ENCODE data around the gene LRIT2.

LRIT2 gene

DNA sequence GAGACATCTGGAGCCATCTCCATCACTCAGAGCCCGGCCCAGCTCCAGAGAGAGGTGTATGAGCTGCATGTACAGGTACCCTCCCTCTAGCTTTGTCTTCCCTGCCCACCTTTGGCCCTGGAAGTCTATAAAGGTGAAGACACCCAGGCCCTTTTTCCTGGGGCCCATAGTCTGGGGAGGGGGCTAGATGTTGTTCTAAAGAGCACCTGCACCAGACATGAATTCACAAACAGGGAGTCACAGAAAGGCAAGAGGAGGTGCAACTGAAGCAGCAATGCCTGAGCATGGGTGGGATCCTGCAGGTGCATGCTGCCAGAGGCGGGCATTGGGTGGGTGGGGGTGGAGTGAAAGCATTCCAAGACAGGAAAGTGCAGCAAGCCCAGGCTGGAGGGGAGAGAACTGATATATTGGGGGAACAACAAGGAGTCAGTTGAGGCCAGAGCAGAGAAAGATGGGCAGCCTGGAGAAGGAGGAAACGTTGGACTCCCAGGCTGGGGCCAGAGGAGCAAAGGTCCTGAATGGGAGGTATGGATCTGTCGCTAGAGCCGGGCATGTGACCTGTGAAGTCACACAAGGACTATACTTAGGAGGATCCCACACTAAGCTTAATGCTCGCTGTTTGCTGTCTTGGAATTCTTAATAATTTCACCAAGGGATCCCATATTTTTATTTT is 19.4 kb downstream of the LRIT2 start:
- DNase-seq (ENCODE audit: low read depth in 4 of 4, low spot score in 1 of 4) = no peak

DNA sequence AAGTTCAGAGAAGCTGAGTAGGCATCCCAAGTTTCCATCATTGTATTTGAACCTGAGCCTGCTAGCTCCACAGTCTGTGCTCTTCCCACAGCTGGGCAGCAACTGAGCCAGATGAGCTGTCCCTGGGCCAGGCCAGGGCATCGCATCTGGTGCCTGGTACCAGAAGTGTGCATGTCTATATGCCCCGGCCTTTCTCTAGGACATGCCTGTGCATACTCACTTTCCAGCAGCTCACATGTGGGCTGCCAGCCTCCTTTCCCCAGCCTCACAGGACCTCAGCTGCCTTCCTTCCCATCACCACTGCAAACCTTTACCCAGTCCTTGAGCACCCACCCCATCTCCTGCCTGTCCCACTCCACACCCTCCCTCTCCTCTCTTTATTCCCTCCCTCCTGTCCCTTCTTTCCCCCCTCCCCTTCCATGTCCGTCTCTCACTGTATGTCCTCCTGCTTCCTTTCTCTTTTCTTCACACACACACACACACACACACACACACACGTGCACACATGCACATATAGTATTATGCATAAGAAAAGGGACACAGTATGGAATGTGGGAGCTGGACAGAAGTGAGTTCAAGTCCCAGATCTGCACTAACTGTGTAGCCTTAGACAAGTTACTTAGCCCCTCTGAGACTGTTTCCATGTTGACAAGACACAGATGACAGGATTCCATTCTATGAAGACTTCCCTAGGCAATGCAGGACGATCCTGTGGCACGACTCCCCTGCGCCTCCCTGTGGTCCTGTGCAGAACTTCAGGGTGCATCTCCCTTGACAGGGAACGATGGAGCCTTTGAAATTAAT is 20.1 kb downstream of the LRIT2 start:
- DNase-seq (ENCODE audit: low read depth in 4 of 4, low spot score in 1 of 4) = peak; percentile 15 to 50 (median 43)

DNA sequence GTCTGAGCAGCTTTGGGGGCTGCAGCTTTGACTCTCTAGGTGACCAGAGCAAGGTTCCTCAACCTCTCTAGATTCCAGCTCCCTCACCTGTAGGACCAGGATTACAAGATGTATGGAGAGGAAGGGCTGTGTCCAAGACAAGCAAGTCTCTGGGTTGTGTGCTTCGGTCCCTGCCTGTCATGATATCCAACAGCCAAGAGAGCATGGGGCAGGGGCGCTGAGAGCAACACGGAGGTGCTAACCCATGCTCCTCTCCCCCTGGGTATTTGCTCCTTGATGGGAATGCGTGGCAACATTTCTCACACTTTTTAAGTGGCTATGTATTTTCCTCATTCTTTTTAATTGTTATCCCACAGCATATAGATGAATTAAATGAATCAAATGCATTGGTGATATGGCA is 20.7 kb downstream of the LRIT2 start:
- no peak for DNase-seq (ENCODE audit: low read depth in 4 of 4, low spot score in 1 of 4)

DNA sequence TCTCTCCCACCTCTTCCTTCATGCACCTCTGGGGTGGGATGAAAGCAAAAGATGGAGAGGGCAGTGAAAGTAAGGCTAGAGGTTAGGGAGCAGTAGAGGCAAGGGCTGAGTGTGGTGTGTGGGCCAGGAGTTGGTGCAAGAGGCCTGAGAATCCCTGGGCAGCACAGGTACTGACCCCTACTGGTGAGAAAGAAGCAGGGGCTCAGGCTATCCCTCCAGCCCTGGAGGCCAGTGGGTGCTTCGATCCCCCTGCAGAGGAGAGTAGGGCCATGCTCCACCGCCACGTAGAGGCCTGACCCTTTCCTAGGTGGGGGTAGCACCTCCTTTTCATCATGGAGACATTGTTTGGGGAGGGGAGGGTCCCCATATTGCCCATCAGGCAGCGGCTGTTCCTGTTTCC is 21.2 kb downstream of the LRIT2 start:
- DNase-seq (ENCODE audit: low read depth in 4 of 4, low spot score in 1 of 4) = no peak

DNA sequence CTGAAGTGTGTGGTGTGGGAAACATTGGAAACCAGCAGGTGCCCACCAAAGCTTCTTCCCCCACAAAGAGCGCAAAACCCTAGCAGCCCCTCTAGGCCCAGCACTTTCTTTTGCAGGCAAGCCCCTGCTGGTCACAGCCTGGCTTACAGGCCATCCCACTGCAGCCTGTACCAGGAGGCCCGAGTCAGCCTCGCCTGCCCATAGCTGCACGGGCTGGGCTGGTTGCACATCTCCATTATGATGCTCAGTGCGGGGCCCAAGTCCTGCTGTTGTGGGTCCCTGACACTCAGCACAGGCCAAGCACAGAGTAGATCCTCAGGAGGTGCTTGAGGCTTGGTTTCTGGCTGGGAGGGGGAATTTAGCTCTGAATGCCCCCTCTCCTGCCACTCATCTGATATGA is 23.0 kb downstream of the LRIT2 start:
- DNase-seq (ENCODE audit: low read depth in 4 of 4, low spot score in 1 of 4) = no peak

DNA sequence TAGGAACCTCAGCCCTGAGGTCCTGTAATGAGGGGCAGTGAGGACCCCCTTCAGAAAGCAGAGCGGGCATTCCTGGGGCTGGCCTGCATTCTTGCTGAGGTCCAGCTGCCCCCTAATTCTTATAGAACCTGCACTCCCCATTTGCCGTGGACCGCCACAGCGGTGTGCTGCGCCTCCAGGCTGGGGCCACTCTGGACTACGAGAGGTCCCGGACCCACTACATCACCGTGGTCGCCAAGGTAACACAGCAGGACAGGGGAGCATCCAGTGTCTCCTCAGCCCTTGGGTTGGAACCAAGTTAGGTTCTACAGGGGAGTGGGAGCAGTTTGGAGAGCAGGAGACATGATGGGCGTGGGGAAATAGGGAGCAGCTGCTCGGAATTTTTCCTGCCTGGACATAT is 23.7 kb downstream of the LRIT2 start:
- DNase-seq (ENCODE audit: low read depth in 4 of 4, low spot score in 1 of 4) = no peak

DNA sequence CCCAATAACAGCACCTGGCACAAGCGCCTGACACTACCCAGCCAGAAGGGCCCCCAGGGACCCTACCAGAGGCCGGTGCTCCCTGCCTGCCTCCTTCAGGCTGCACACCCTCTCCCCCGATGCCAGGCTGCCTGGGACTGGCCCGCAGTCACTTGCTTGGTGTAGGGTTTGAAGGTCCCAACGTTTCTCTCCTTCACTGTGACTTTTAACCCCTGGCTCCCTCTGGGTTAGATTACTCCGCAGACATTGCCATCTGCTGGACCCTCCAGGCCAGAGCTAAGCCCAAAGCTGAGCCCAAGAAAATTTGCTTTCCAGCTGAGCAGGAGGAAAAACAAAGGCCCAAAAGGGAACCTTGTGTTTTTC is 24.1 kb downstream of the LRIT2 start:
- DNase-seq (ENCODE audit: low read depth in 4 of 4, low spot score in 1 of 4) = no peak

DNA sequence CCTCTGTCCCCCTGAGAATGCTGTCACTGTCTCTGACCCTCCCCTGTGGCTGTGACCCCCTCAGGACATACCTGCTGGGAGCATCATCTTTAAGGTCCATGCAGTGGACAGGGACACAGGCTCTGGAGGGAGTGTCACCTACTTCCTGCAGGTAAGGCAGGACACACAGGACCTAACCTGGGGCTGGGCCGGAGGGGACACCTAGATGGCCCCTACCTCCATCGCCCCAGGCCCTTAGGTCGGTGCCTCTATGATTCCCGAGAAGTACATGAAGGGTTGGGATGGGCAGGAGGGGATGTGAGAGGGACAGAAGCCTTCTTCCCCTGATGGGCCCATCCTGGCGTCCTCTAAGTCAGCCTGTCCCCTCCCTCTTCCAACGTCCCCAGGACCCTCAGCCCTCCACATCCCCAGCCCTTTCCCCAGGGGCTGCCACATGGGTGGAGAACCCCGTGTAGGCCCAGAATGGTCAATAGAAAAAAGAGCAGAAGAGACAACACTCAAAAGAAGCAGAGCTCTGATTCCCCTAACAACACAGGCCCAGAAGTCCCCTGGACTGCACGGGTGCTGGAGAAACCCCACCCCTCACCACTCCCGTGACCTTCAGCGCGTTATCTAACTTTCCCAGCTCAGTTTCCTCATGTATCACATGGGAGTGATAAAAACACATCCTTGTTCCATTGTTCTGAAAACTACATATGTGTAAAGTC is 24.7 kb downstream of the LRIT2 start:
- DNase-seq (ENCODE audit: low read depth in 4 of 4, low spot score in 1 of 4) = no peak

DNA sequence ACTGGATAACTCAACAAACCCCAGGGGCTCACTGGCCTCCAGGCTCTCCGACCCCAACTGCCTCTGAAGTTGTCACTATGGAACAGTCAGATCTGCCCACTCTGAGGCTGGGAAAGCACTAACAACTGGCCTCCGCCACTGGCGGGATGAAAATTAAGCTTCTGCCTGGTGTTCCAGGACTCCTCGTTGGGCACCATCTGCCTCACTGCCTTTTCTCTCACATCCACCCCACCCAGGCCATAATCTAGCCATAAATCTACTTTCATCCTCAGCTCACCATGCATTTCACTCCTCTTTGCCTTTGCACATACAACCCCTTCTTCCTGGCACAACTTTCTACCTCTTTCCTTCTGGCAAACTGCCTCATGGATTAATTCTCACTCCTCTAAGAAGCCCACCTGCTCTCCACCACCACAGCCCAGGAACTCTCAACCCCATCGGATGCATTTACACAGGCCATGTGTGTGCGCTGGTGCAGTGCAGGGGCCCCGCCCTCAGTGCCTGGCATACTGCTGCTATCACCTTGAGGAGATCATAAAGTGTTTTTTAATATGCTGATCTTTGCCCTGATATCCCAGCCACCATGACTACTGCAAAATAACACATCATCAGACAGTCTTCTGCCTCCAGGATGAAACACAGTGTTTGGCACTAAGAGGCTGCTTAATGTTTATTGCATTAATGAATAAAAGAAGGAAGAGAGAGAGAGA is 27.0 kb downstream of the LRIT2 start:
- no peak for DNase-seq (ENCODE audit: low read depth in 4 of 4, low spot score in 1 of 4)

DNA sequence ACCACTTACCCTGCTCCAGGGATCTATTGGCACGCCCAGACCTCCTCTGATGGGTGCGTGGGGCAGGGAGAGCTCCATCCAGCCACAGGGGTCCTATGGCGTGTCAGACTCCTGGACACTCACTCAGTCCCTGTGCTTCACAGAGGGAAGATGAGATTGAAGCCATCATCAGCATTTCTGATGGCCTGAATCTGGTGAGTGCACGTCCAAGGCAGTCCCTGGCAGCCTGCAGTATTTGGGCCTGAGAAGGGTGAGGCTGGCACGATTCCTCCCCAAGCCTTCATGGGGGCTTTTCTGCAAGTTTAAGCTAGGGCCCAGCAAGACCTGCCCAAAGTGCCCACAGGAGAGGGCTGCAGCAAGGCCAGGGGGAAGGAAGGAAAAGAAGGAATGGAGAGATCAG is 27.7 kb downstream of the LRIT2 start:
- DNase-seq (ENCODE audit: low read depth in 4 of 4, low spot score in 1 of 4) = no peak

DNA sequence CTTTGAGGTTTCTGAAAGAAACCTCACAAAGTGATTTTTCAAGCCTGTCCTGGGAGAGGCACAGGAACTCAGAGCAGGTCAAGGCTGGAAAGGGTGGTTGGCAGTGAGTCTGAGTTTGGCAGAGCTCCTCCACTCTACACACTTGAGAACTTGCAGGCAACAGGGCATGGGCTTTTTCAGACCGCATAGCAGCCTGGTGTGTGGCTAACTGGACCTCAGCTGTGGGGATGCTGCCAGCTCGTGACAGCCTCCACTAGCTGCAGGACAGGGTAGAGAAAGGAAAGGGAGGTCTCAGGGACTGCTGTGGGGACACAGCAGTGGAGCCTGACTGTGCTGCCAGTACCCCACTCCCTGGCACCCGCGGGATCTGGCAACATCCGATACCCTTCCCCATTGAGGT is 28.4 kb downstream of the LRIT2 start:
- no peak for DNase-seq (ENCODE audit: low read depth in 4 of 4, low spot score in 1 of 4)

DNA sequence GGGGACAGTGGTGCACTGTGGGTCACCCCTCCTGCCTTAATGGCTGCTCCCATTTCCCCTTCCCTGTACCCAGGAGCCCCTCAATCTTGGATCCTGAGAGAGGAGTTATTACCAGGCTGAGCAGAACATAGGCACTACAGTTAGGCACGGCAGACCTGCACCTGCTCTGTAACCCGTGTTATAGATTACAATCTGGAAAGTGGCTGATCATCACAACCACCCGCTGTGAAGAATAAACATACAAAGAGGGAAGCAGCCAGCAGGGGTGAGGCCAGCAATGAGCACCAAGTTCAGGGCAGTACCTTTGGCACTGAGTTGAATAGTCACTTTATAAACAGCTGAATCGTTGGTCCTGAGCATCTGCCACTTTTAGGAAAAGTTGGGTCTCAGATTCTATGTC is 29.3 kb downstream of the LRIT2 start:
- DNase-seq (ENCODE audit: low read depth in 4 of 4, low spot score in 1 of 4) = no peak

DNA sequence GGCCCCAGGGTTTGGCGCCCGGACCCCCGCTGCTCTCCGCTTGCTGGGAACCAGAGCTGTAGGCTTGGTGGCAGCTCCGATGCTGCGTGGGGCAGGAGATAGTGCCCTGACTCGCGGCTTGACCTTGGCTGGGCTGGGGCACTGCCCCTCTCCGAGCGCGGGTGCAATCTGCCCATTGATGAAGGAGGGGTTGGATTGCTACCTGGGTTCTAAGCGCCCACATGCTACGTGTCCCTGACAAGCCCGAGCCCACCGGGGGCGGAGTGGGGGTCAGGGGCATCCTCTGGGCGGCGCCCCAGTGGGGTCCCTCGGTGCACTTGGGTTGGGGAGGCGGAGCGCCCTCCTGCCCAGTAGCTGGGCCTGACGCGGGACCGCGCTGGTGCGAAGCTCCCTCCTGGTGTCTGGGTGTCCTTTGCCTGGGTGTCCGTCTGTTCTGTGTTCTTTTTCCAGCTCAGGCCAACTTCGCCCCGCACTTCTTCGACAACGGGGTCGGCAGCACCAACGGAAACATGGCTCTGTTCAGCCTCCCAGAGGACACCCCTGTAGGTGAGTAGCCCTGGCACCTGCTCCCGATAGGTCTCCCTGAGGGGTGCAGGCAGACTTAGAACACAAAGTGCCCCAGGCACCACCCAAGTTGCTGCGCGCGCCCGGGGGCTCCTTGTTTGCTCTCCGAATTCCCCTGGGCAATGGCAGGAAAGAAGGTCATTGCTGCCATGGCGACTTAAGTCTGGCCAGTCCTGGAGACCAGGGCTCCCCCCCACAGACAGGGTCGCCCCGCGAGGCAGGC is 30.1 kb downstream of the LRIT2 start:
- no peak for DNase-seq (ENCODE audit: low read depth in 4 of 4, low spot score in 1 of 4)

DNA sequence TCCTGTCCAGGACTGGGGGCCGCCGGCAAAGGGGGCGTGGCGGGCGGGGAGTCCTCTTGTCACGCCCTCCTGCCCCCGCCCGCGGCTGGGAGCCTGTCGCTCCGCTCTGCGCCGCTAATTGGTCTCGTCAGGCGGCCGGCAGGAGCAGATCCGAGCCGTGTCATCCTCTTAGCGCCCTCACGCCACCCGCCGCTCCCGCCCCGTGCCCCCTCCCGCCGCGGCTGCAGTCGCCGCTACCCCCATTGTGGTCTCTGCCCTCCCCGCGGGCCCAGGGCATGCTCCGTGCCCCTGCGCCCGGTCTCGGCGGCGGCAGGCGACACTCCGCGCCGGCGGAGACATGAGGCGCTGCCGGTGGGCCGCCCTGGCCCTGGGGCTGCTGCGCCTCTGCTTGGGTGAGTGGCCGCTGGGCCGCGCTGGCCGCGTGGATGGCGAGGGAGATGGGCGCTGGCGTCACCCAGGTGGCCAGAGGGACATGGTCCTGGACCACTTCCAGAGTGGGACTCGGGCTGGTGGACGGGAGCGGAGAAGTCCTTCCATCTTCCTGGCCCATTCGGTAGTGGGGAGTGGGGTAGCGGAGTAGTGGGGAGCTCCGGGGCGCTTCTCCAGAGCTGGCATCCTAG is 30.8 kb downstream of the LRIT2 start, which contains the start of gene CDHR1:
CDHR1 (plus strand) TSS at position 114 of the 620 bp plus-strand sequence; CDS start at position 338, 224 bp downstream.
- DNase-seq (ENCODE audit: low read depth in 4 of 4, low spot score in 1 of 4) = peak in 2 of 4 experiments; percentile 14 to 35

DNA sequence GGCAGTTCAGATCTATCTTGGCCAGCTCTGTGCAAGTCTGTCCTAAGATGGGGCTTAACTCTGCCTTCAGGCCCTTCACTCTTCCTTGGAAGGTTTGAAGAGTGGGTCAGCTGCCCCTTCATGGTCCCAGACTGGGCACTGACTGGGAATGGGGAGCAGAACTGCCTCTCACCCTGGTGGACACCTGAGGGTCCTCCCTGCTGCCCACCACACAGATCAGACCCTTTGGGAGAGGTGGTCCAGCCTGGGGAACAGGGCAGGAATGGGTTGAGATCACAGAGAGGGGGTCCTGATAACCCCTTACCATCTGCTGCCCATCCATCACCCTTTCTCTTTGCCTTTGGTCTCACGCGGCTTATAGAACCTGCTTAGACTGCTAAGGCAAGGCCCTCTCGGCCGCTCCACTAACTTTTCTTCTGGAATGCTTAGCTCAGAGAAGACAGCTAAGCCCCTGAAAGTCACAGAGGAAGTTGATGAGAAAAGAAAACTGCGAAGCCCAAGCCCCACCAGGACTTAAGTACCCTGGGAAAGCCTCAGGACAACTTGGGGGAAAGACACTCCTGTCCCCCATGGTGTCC is 31.4 kb downstream of the LRIT2 start:
- no peak for DNase-seq (ENCODE audit: low read depth in 4 of 4, low spot score in 1 of 4)

DNA sequence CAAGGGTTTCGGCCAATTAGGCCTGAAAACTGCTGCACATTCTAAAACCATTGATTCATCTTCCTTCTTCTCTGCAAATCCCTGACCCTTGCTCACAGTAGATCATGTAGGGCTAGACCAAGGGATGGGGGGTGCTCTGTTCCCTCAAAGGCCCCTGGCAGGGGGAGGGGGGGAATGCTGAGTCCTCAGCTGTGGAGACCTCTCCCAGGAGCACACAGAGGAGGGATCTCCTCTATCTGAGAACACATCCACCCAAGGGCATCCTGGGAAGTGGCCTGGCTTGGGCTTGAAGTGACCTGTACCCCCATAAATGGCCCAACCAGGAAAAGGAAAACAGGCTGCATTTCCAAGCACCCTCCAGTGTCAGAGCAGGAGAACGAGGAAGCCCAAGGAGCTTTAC is 32.0 kb downstream of the LRIT2 start:
- DNase-seq (ENCODE audit: low read depth in 4 of 4, low spot score in 1 of 4) = no peak

DNA sequence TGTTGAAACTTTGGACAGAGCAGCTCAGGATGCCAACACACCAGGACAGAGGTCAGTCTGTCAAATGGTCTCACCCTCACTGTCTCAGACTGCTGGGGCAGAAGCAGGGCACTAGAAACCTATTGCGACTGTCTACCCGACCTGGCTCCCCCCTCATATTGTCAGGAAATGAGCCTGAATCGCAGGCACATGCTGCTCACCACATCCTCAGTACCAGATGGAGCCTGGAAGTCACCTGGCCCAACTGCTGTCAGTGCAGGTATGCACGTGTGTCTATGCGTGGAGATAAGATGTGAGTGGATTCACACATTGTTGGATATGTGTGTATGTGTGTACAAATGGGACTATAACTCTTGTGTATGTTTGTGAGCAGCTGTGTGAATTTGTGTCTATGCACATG is 34.2 kb downstream of the LRIT2 start:
- no peak for DNase-seq (ENCODE audit: low read depth in 4 of 4, low spot score in 1 of 4)

DNA sequence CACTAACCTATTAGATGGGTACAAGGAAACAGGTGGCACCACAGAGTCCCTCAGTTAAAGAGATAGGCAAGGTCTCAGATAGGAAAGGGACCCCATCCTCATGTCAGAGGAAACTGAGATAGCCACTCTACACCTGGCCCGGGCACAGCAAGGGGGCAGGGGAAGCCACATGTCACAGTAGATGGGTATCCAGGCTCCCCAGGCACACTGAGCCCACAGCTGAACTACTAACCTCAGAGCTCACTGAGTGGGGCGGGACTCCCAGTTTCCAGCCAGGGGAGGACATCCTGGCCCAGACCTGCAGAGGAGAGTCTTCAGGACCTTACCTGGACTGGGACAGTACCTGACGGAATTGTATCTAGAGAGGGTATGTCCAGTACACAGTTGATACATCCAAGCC is 34.7 kb downstream of the LRIT2 start:
- DNase-seq (ENCODE audit: low read depth in 4 of 4, low spot score in 1 of 4) = no peak

DNA sequence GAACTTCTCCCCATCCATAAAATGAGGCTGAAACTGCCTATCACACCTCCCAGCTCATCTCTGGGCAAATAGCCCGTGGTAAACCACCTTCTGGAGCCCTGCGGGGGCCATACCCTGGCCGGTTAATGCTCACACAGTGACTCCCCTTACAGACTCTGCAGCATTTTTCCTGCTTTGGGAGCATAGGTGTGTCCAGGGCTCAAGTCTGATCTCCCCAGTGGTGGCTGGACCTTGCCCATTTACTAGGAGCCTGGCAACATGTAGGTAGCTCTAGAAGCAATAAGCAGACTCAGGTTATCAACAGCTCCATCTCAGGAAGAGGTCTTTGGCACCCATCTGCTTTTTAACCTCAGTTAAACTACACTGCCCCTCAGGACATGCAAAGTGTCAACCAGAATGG is 36.5 kb downstream of the LRIT2 start:
- no peak for DNase-seq (ENCODE audit: low read depth in 4 of 4, low spot score in 1 of 4)

All from stimulated activated CD4-positive, alpha-beta T cell treated with anti-CD3 and anti-CD28 coated beads, Interleukin-1b, Interleukin-23, amount 100 ng/mL, for 24 hours (primary cell).